ENCODE measurements around the gene TMC6. TPM values are rescaled to one million over a fixed set of nuclear protein-coding genes. Genes with fewer than 3 reads are reported as not detected.

Gene TMC6
- total and polyA plus RNA-seq, 2 experiments from 2014 or later = 50.0 to 72.2 TPM

DNA sequence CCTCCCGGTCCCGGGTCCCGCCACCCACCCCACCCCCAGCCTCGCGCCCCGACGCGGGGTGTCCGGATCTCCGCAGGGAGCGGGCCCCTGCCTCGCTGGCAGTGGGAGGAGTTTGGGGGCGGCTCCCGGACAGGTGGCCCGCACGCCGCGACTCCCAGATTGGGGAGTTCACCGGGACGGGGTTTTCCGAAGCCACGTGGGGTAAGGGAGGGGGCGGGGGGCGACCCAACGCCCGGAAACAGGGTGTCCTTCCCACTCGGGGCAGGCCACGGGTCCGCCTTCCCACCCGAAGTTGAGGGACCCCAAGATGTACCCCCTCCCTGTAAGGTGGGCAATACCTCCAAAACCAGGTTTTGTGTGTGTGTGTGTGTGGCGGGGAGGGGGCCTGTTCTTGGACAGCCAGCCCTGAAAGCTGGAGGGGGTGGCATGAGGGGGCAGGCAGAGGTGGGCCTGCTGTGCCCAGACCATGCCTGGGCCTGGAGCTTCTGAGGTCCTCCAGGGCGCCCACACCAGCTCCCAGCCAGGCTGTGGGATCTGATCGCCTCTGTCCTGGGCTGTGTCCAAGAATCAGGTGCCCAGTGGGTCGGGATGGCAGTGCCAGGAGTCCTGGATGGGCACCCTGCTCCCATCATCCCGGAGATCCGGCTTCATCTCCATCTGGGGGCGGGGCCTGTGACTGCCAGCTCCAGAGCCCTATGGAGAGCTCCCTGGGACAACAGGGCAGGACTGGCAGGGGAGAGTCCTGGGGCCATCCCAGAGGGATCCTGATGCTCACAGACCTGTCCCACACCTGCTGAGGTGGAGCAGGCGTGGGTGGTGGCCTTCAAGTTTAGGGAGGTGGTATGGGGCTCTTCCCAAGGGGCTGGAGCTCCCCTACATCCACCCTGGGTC lies 40.6 kb upstream of the TMC6 start (continued):
- TF ChIP-seq, protein P1, sequence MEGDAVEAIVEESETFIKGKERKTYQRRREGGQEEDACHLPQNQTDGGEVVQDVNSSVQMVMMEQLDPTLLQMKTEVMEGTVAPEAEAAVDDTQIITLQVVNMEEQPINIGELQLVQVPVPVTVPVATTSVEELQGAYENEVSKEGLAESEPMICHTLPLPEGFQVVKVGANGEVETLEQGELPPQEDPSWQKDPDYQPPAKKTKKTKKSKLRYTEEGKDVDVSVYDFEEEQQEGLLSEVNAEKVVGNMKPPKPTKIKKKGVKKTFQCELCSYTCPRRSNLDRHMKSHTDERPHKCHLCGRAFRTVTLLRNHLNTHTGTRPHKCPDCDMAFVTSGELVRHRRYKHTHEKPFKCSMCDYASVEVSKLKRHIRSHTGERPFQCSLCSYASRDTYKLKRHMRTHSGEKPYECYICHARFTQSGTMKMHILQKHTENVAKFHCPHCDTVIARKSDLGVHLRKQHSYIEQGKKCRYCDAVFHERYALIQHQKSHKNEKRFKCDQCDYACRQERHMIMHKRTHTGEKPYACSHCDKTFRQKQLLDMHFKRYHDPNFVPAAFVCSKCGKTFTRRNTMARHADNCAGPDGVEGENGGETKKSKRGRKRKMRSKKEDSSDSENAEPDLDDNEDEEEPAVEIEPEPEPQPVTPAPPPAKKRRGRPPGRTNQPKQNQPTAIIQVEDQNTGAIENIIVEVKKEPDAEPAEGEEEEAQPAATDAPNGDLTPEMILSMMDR (conservative IDR thresholded peaks at IDR 0.05; ENCODE audit: low read depth in 2 of 2) = no peak
- TF ChIP-seq NANOG (IDR thresholded peaks at IDR 0.05; ENCODE audit: borderline replicate concordance) (no peak), STAT1 (IDR thresholded peaks at IDR 0.05; ENCODE audit: unreplicated experiment) (no peak), EZH2phosphoT487 (IDR thresholded peaks at IDR 0.05; ENCODE audit: unreplicated experiment) (no peak), POLR2AphosphoS5 (IDR thresholded peaks at IDR 0.05; ENCODE audit: low read depth) (no peak), CREB1 (CRISPR knock-in tag; IDR thresholded peaks at IDR 0.05; ENCODE audit: low read depth) (no peak), ZNF462 (CRISPR knock-in tag; IDR thresholded peaks at IDR 0.05) (no peak)
